GM12878 (cell line): Measurements from ENCODE around the gene MYOM3. TPM values are rescaled to one million over a fixed set of nuclear protein-coding genes. Genes with fewer than 3 reads are reported as not detected.

Source experiments
- ATAC-seq: fragments of 200-7000 bp; cut with Tn5 transposase; 3 replicates; pipeline ENCODE4 v1.9.1; 2020; ENCODE audit warnings: mild to moderate bottlenecking, moderate library complexity
- BruUV-seq: library from RNA; stranded (reverse); fragments of 400-500 nt; replicated peaks from 2 replicates; lab custom pipeline; 2021; lab: Mats Ljungman, UMichigan
- CTCF ChIA-PET: fragments of 300-600 bp; sonication (Branson Sonifier 250); formaldehyde crosslinking; extraction: SDS; loops from one replicate; lab custom pipeline; 2021; ENCODE audit warnings: inconsistent platforms; lab: Yijun Ruan, JAX
- POLR2A ChIA-PET: fragments of 350-600 bp; formaldehyde crosslinking; extraction: SDS; loops from one replicate; lab custom pipeline; 2021; ENCODE audit warnings: inconsistent platforms; lab: Charles Lee
- RAD21 ChIA-PET: fragments of 300-600 bp; sonication (Branson Sonifier 250); formaldehyde crosslinking; loops from one replicate; lab custom pipeline; 2023; ENCODE audit warnings: antibody characterized with exemption; ENCODE audit not compliant: unreplicated experiment; lab: Charles Lee
- SMC1A ChIA-PET: fragments of 300-600 bp; sonication (Branson Sonifier 250); formaldehyde crosslinking; loops from one replicate; lab custom pipeline; 2023; ENCODE audit not compliant: unreplicated experiment, uncharacterized antibody; lab: Charles Lee
- DNase-seq: peaks from one replicate; pipeline ENCODE4 v3.0.0-alpha.2; 2011; ENCODE audit warnings: low read depth, low spot score
- FAIRE-seq: peaks from 3 replicates; lab custom pipeline; 2011; peaks lifted over from hg19 to GRCh38; lab: Jason Lieb, UNC
- H2AFZ ChIP-seq: 2 replicates; pipeline ENCODE4 v1.6.0; 2011; ENCODE audit warnings: low read depth, low read length, control low read depth; ENCODE audit not compliant: control insufficient read depth
- H3K27ac ChIP-seq: 2 replicates; pipeline ENCODE4 v1.5.1; 2011; ENCODE audit warnings: control low read depth; ENCODE audit not compliant: control insufficient read depth, insufficient read depth
- H3K27me3 ChIP-seq, 2 experiments: replicated peaks in 1 of 2; 2 replicates each; pipeline versions ENCODE4 v1.6.0 to v1.6.1; 2011; ENCODE audit warnings: low read length in 1 of 2; ENCODE audit not compliant: control insufficient read depth in 2 of 2, insufficient read depth in 2 of 2
- H3K36me3 ChIP-seq, 2 experiments: 2 replicates each; pipeline ENCODE4 v1.5.1; 2011; ENCODE audit warnings: low read length in 1 of 2; ENCODE audit not compliant: control insufficient read depth in 2 of 2, insufficient read depth in 2 of 2
- H3K4me1 ChIP-seq: 2 replicates; pipeline ENCODE4 v1.6.1; 2011; ENCODE audit warnings: mild to moderate bottlenecking, low read length, moderate library complexity, mixed read lengths; ENCODE audit not compliant: control insufficient read depth, insufficient read depth
- H3K4me2 ChIP-seq: 2 replicates; pipeline ENCODE4 v1.6.0; 2011; ENCODE audit warnings: control low read depth; ENCODE audit not compliant: control insufficient read depth, insufficient read depth
- H3K4me3 ChIP-seq: fragments of 200-600 bp; sonication (generic); 2 replicates; pipeline ENCODE4 v1.5.1; 2016
- H3K79me2 ChIP-seq: 2 replicates; pipeline ENCODE4 v1.6.0; 2011; ENCODE audit warnings: low read length; ENCODE audit not compliant: control insufficient read depth, insufficient read depth
- H3K9ac ChIP-seq: 2 replicates; pipeline ENCODE4 v1.8.0; 2011; ENCODE audit warnings: low read length, control low read depth, mixed read lengths; ENCODE audit not compliant: control insufficient read depth, insufficient read depth
- H3K9me3 ChIP-seq: replicated peaks from 3 replicates; pipeline ENCODE4 v1.5.1; 2011; ENCODE audit warnings: mild to moderate bottlenecking, low read length; ENCODE audit not compliant: control insufficient read depth, insufficient read depth
- H4K20me1 ChIP-seq: 2 replicates; pipeline ENCODE4 v1.6.0; 2011; ENCODE audit not compliant: control insufficient read depth, insufficient read depth
- CBFB ChIP-seq: IDR thresholded peaks from 2 replicates; pipeline ENCODE4 v1.6.1; 2016; ENCODE audit warnings: antibody characterized with exemption, low read depth
- ESRRA ChIP-seq: IDR thresholded peaks from 2 replicates; pipeline ENCODE4 v1.6.1; 2012; ENCODE audit warnings: mild to moderate bottlenecking, low read length, improper control_type of control experiment
- KLF5 ChIP-seq: fragments of 450-650 bp; IDR thresholded peaks from 2 replicates; pipeline ENCODE4 v1.6.1; 2014; ENCODE audit warnings: mild to moderate bottlenecking; ENCODE audit not compliant: partially characterized antibody
- MEF2B ChIP-seq: fragments of 450-650 bp; IDR thresholded peaks from 2 replicates; pipeline ENCODE4 v1.6.1; 2018; ENCODE audit warnings: mild to moderate bottlenecking, moderate library complexity; ENCODE audit not compliant: partially characterized antibody, poor library complexity, severe bottlenecking
- MTA3 ChIP-seq: IDR thresholded peaks from 2 replicates; pipeline ENCODE4 v1.6.1; 2012; ENCODE audit warnings: low read length, inconsistent platforms, borderline replicate concordance
- RAD21 ChIP-seq: IDR thresholded peaks from 2 replicates; pipeline ENCODE4 v1.6.1; 2011; ENCODE audit warnings: mild to moderate bottlenecking, low read depth, low read length, moderate library complexity; ENCODE audit not compliant: insufficient read depth
- TCF7 ChIP-seq: IDR thresholded peaks from 2 replicates; pipeline ENCODE4 v1.6.1; 2014; ENCODE audit warnings: antibody characterized with exemption, borderline replicate concordance
- WGBS: methylation state at CpG from one replicate; pipeline ENCODE4 v1.1.6; 2016; ENCODE audit warnings: low lambda C conversion rate; ENCODE audit not compliant: insufficient replicate concordance, insufficient coverage; ENCODE audit errors: missing lambda C conversion rate; 5-methylcytosine and 5-hydroxymethylcytosine counted together
- in situ Hi-C: fragments of 300-500 bp; cut with MboI; formaldehyde crosslinking; loops from 9 replicates; pipeline ENCODE4 v1.14.3; 2018; ENCODE audit warnings: mixed read lengths
- intact Hi-C: fragments of 100-400 bp; cut with micrococcal nuclease; formaldehyde crosslinking; loops from one replicate; pipeline ENCODE4 v1.14.2; 2022; ENCODE audit not compliant: unreplicated experiment
- polyA plus RNA-seq, 11 experiments: library from polyadenylated mRNA; depleted of rRNA in 4 of 11; unstranded in 6 of 11; stranded (reverse) in 5 of 11; fragments of >200 nt; fragmentation: Nextera tagmentation in 4 of 11; fragmentation: Illumina TruSeq in 1 of 11; extraction: Ambion mirVana in 4 of 11; extraction: Trizol in 1 of 11; gene quantifications; 1 replicate in 1 of 11; 2 replicates in 10 of 11; pipeline versions ENCODE4 v1.2.1 to v1.2.3, GENCODE V29; 2011 to 2016; ENCODE audit warnings: inconsistent platforms in 2 of 11, missing spikeins in 2 of 11, low read depth in 1 of 11
- total RNA-seq, 4 experiments: library from RNA; depleted of rRNA in 3 of 4; stranded (reverse); fragments of >200 nt in 3 of 4; fragmentation: Illumina TruSeq in 1 of 4; extraction: Trizol in 1 of 4; gene quantifications; 2 replicates each; pipeline versions ENCODE4 v1.2.1 to v1.2.3, GENCODE V29; 2013 to 2021
- TF ChIP-seq, protein P1 (sequence below): fragments of 450-650 bp; formaldehyde crosslinking; IDR thresholded peaks from 2 replicates; pipeline ENCODE4 v1.4.0; 2020; ENCODE audit warnings: mild to moderate bottlenecking, moderate library complexity
- TF ChIP-seq, protein P2 (sequence below): fragments of 450-650 bp; IDR thresholded peaks from 2 replicates; pipeline ENCODE4 v1.6.1; 2017; ENCODE audit warnings: mild to moderate bottlenecking, low read depth, inconsistent platforms; ENCODE audit not compliant: poor library complexity, severe bottlenecking

Gene MYOM3
- total and polyA plus RNA-seq, 10 of the 15 experiments (the other 5 are each of a cell fraction or from before 2014, with no cell fraction given) = 0.06 TPM; not detected in 9

DNA sequence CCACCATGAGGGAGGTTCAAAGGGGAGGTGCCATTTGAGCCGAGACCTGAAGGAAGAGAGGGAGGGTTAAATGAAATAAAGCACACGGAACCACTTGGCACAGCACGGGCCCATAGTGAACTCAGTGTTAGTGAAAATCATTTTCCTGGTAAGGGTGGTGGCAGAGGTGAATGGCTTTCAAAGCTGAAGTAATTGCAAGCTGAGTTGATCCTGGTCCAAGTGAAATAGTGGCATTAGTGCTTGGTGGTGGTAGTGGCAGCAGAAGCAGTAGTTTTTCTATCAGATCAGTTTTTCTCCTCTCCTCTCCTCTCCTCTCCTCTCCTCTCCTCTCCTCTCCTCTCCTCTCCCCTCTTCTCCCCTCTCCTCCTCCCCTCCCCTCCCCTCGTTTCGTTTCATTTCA lies 101.3 kb downstream of the MYOM3 start:
- FAIRE-seq (no peak), ATAC-seq (no peak), DNase-seq (no peak)
- Histone ChIP-seq H2AFZ (no peak overlapping the region), H4K20me1 (no peaks in the 10 kb centered on the region), H3K27me3 (no peaks in the 10 kb centered on the region), H3K27ac (no peak overlapping the region), H3K4me1 (no peaks in the 10 kb centered on the region), H3K4me2 (no peak overlapping the region), H3K4me3 (no peak overlapping the region), H3K9me3 (no peaks in the 10 kb centered on the region; the same call in 2 of the 3 replicates), H3K79me2 (no peaks in the 10 kb centered on the region), H3K9ac (no peak overlapping the region), H3K36me3 (no peaks in the 10 kb centered on the region)
- intact Hi-C loops = no loop called here
- ChIA-PET CTCF (interaction anchor here (1.3 to 2.3 kb wide), 3 partner anchors 11 to 45 kb away, joined by 3 to 7 read pairs (median 3); no protein-coding TSS in a partner anchor), SMC1A (interaction anchor here (1.5 kb wide), 1 partner anchor 17 kb away, joined by 3 read pairs; no protein-coding TSS in a partner anchor), POLR2A (no interaction called here), RAD21 (interaction anchor here (0.6 kb wide), 1 partner anchor 29 kb away, joined by 5 read pairs; no protein-coding TSS in a partner anchor)
- in situ Hi-C loops = no loop called here
- WGBS = 49% methylated on average over 3 of the region's 5 CpGs
- no peak for TF ChIP-seq MEF2B
- TF ChIP-seq, protein P1, sequence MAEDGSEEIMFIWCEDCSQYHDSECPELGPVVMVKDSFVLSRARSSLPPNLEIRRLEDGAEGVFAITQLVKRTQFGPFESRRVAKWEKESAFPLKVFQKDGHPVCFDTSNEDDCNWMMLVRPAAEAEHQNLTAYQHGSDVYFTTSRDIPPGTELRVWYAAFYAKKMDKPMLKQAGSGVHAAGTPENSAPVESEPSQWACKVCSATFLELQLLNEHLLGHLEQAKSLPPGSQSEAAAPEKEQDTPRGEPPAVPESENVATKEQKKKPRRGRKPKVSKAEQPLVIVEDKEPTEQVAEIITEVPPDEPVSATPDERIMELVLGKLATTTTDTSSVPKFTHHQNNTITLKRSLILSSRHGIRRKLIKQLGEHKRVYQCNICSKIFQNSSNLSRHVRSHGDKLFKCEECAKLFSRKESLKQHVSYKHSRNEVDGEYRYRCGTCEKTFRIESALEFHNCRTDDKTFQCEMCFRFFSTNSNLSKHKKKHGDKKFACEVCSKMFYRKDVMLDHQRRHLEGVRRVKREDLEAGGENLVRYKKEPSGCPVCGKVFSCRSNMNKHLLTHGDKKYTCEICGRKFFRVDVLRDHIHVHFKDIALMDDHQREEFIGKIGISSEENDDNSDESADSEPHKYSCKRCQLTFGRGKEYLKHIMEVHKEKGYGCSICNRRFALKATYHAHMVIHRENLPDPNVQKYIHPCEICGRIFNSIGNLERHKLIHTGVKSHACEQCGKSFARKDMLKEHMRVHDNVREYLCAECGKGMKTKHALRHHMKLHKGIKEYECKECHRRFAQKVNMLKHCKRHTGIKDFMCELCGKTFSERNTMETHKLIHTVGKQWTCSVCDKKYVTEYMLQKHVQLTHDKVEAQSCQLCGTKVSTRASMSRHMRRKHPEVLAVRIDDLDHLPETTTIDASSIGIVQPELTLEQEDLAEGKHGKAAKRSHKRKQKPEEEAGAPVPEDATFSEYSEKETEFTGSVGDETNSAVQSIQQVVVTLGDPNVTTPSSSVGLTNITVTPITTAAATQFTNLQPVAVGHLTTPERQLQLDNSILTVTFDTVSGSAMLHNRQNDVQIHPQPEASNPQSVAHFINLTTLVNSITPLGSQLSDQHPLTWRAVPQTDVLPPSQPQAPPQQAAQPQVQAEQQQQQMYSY (CRISPR knock-in tag) = no peak
- TF ChIP-seq ESRRA = no peak
- TF ChIP-seq, protein P2, sequence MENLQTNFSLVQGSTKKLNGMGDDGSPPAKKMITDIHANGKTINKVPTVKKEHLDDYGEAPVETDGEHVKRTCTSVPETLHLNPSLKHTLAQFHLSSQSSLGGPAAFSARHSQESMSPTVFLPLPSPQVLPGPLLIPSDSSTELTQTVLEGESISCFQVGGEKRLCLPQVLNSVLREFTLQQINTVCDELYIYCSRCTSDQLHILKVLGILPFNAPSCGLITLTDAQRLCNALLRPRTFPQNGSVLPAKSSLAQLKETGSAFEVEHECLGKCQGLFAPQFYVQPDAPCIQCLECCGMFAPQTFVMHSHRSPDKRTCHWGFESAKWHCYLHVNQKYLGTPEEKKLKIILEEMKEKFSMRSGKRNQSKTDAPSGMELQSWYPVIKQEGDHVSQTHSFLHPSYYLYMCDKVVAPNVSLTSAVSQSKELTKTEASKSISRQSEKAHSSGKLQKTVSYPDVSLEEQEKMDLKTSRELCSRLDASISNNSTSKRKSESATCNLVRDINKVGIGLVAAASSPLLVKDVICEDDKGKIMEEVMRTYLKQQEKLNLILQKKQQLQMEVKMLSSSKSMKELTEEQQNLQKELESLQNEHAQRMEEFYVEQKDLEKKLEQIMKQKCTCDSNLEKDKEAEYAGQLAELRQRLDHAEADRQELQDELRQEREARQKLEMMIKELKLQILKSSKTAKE = no peak
- TF ChIP-seq MTA3 = no peak
- TF ChIP-seq CBFB = no peak
- no peak for TF ChIP-seq KLF5
- no peak for TF ChIP-seq TCF7
- no peak for TF ChIP-seq RAD21
- no TSS peak for BruUV-seq
